ENCODE results near the gene ASPHD2.

The ASPHD2 gene

GRCh38 chr22:26479043-26479791, 50.2 kb downstream of the ASPHD2 start:
- peak; percentile 91 for DNase-seq

- DNase-seq: peak; percentile 82
Measured at GRCh38 chr22:26479792-26480610, 50.9 kb downstream of the ASPHD2 start.

GRCh38 chr22:26480611-26480932, 51.5 kb downstream of the ASPHD2 start:
- DNase-seq: no peak

- no peak for DNase-seq
Measured at GRCh38 chr22:26481112-26481693, 52.1 kb downstream of the ASPHD2 start.

- DNase-seq: no peak
Measured at GRCh38 chr22:26481694-26482093, 52.6 kb downstream of the ASPHD2 start.

GRCh38 chr22:26482161-26482560, 53.1 kb downstream of the ASPHD2 start:
- peak; percentile 69 for DNase-seq

- DNase-seq: no peak
Measured at GRCh38 chr22:26483043-26483438, 54.0 kb downstream of the ASPHD2 start.

- peak; percentile 95 for DNase-seq
Measured at GRCh38 chr22:26483439-26484359, 54.6 kb downstream of the ASPHD2 start, which contains the start of the genes HPS4 and SRRD. TSS of gene HPS4 (minus strand) at chr22:26483783. CDS start at chr22:26481762, 2,021 bp downstream. TSS of gene SRRD (plus strand) at chr22:26483877. CDS start at chr22:26483891, 14 bp downstream.

GRCh38 chr22:26484360-26484706, 55.3 kb downstream of the ASPHD2 start:
- peak; percentile 83 for DNase-seq

GRCh38 chr22:26485013-26485412, 56.0 kb downstream of the ASPHD2 start:
- DNase-seq: no peak

GRCh38 chr22:26485806-26486390, 56.8 kb downstream of the ASPHD2 start:
- peak; percentile 59 for DNase-seq

- no peak for DNase-seq
Measured at GRCh38 chr22:26486394-26486793, 57.3 kb downstream of the ASPHD2 start.

- DNase-seq: no peak
Measured at GRCh38 chr22:26487996-26488395, 58.9 kb downstream of the ASPHD2 start.

- DNase-seq: no peak
Measured at GRCh38 chr22:26489447-26490036, 60.5 kb downstream of the ASPHD2 start.

- DNase-seq: no peak
Measured at GRCh38 chr22:26492220-26492619, 63.2 kb downstream of the ASPHD2 start.

GRCh38 chr22:26494506-26494905, 65.4 kb downstream of the ASPHD2 start:
- no peak for DNase-seq

Data from hematopoietic multipotent progenitor cell treated with erythropoietin and hydrocortisone succinate and interleukin-3 and kit ligand, for 6 days (in vitro differentiated cells).